ENCODE data around the gene PRKCA. TPM values are rescaled to one million over a fixed set of nuclear protein-coding genes. Genes with fewer than 3 reads are reported as not detected.

Gene PRKCA
- total RNA-seq, 1 experiment from 2014 or later, result 29.5 TPM

DNA sequence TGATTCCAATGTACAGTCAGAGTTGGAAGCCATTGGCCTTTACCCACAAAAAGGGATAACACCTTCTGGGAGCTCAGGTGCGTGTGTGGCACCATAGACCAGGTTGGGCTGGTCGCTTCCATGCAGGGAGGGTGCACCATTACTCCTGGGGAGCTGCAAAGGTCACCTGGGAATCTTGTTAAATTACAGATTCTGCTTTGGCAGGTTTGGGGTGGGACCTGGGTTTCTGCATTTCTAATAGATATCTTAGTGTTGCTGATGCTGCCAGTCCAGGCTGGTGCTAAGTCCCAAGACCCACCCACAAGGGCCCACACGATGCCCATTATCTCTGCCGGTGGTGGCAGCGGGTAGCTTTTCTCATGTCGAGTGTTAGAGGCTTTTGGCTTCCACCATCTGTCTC, 384.2 kb downstream of the PRKCA start:
- TF ChIP-seq, protein P1, sequence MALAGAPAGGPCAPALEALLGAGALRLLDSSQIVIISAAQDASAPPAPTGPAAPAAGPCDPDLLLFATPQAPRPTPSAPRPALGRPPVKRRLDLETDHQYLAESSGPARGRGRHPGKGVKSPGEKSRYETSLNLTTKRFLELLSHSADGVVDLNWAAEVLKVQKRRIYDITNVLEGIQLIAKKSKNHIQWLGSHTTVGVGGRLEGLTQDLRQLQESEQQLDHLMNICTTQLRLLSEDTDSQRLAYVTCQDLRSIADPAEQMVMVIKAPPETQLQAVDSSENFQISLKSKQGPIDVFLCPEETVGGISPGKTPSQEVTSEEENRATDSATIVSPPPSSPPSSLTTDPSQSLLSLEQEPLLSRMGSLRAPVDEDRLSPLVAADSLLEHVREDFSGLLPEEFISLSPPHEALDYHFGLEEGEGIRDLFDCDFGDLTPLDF (CRISPR knock-in tag; IDR thresholded peaks at IDR 0.05), result no peak
- TF ChIP-seq, protein P2, sequence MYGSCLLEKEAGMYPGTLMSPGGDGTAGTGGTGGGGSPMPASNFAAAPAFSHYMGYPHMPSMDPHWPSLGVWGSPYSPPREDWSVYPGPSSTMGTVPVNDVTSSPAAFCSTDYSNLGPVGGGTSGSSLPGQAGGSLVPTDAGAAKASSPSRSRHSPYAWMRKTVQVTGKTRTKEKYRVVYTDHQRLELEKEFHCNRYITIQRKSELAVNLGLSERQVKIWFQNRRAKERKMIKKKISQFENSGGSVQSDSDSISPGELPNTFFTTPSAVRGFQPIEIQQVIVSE (CRISPR knock-in tag; IDR thresholded peaks at IDR 0.05; ENCODE audit: borderline replicate concordance), result no peak
- TF ChIP-seq ETV6 (CRISPR knock-in tag; IDR thresholded peaks at IDR 0.05) (no peak), SP1 (CRISPR knock-in tag; conservative IDR thresholded peaks at IDR 0.05) (no peak), PRRX2 (CRISPR knock-in tag; IDR thresholded peaks at IDR 0.05) (no peak), CBFB (CRISPR knock-in tag; IDR thresholded peaks at IDR 0.05; ENCODE audit: low read depth) (no peak), NFATC4 (CRISPR knock-in tag; IDR thresholded peaks at IDR 0.05) (no peak), ERG (CRISPR knock-in tag; IDR thresholded peaks at IDR 0.05) (no peak), ZNF121 (CRISPR knock-in tag; IDR thresholded peaks at IDR 0.05) (no peak), GTF2I (CRISPR knock-in tag; conservative IDR thresholded peaks at IDR 0.05) (no peak), SMAD4 (CRISPR knock-in tag; IDR thresholded peaks at IDR 0.05) (no peak), GABPB1 (CRISPR knock-in tag; IDR thresholded peaks at IDR 0.05) (no peak), RORB (CRISPR knock-in tag; IDR thresholded peaks at IDR 0.05) (no peak)
- TF ChIP-seq, protein P3, sequence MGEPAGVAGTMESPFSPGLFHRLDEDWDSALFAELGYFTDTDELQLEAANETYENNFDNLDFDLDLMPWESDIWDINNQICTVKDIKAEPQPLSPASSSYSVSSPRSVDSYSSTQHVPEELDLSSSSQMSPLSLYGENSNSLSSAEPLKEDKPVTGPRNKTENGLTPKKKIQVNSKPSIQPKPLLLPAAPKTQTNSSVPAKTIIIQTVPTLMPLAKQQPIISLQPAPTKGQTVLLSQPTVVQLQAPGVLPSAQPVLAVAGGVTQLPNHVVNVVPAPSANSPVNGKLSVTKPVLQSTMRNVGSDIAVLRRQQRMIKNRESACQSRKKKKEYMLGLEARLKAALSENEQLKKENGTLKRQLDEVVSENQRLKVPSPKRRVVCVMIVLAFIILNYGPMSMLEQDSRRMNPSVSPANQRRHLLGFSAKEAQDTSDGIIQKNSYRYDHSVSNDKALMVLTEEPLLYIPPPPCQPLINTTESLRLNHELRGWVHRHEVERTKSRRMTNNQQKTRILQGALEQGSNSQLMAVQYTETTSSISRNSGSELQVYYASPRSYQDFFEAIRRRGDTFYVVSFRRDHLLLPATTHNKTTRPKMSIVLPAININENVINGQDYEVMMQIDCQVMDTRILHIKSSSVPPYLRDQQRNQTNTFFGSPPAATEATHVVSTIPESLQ (CRISPR knock-in tag; IDR thresholded peaks at IDR 0.05), result no peak
- TF ChIP-seq, protein P4, sequence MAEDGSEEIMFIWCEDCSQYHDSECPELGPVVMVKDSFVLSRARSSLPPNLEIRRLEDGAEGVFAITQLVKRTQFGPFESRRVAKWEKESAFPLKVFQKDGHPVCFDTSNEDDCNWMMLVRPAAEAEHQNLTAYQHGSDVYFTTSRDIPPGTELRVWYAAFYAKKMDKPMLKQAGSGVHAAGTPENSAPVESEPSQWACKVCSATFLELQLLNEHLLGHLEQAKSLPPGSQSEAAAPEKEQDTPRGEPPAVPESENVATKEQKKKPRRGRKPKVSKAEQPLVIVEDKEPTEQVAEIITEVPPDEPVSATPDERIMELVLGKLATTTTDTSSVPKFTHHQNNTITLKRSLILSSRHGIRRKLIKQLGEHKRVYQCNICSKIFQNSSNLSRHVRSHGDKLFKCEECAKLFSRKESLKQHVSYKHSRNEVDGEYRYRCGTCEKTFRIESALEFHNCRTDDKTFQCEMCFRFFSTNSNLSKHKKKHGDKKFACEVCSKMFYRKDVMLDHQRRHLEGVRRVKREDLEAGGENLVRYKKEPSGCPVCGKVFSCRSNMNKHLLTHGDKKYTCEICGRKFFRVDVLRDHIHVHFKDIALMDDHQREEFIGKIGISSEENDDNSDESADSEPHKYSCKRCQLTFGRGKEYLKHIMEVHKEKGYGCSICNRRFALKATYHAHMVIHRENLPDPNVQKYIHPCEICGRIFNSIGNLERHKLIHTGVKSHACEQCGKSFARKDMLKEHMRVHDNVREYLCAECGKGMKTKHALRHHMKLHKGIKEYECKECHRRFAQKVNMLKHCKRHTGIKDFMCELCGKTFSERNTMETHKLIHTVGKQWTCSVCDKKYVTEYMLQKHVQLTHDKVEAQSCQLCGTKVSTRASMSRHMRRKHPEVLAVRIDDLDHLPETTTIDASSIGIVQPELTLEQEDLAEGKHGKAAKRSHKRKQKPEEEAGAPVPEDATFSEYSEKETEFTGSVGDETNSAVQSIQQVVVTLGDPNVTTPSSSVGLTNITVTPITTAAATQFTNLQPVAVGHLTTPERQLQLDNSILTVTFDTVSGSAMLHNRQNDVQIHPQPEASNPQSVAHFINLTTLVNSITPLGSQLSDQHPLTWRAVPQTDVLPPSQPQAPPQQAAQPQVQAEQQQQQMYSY (CRISPR knock-in tag; IDR thresholded peaks at IDR 0.05), result no peak
- TF ChIP-seq, protein P5, sequence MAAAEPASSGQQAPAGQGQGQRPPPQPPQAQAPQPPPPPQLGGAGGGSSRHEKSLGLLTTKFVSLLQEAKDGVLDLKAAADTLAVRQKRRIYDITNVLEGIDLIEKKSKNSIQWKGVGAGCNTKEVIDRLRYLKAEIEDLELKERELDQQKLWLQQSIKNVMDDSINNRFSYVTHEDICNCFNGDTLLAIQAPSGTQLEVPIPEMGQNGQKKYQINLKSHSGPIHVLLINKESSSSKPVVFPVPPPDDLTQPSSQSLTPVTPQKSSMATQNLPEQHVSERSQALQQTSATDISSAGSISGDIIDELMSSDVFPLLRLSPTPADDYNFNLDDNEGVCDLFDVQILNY (CRISPR knock-in tag; IDR thresholded peaks at IDR 0.05), result no peak
- TF ChIP-seq, protein P6, sequence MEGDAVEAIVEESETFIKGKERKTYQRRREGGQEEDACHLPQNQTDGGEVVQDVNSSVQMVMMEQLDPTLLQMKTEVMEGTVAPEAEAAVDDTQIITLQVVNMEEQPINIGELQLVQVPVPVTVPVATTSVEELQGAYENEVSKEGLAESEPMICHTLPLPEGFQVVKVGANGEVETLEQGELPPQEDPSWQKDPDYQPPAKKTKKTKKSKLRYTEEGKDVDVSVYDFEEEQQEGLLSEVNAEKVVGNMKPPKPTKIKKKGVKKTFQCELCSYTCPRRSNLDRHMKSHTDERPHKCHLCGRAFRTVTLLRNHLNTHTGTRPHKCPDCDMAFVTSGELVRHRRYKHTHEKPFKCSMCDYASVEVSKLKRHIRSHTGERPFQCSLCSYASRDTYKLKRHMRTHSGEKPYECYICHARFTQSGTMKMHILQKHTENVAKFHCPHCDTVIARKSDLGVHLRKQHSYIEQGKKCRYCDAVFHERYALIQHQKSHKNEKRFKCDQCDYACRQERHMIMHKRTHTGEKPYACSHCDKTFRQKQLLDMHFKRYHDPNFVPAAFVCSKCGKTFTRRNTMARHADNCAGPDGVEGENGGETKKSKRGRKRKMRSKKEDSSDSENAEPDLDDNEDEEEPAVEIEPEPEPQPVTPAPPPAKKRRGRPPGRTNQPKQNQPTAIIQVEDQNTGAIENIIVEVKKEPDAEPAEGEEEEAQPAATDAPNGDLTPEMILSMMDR (IDR thresholded peaks at IDR 0.05), result no peak
- TF ChIP-seq, protein P7, sequence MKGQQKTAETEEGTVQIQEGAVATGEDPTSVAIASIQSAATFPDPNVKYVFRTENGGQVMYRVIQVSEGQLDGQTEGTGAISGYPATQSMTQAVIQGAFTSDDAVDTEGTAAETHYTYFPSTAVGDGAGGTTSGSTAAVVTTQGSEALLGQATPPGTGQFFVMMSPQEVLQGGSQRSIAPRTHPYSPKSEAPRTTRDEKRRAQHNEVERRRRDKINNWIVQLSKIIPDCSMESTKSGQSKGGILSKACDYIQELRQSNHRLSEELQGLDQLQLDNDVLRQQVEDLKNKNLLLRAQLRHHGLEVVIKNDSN (CRISPR knock-in tag; IDR thresholded peaks at IDR 0.05), result no peak
- ATAC-seq, result no peak
- POLR2A ChIA-PET, result interaction anchor here (1.2 kb wide), 1 partner anchor 11 kb away, joined by 3 read pairs; no protein-coding TSS in a partner anchor
- no peaks in the 10 kb centered on the region for H3K27me3 Mint-ChIP-seq (ENCODE audit: low read depth)
- CTCF ChIA-PET, result no interaction called here
- H3K4me1 Mint-ChIP-seq, result peaks cover 4% of the 10 kb centered on the region
- no peaks in the 10 kb centered on the region for H3K36me3 Mint-ChIP-seq
- no peaks in the 10 kb centered on the region for H3K9me3 Mint-ChIP-seq
- H3K4me3 Mint-ChIP-seq, result no peak overlapping the region
- no peak for DNase-seq (ENCODE audit: low spot score)
- no peak overlapping the region for H3K27ac Mint-ChIP-seq

All from WTC11 (cell line).